Smooth muscle cell (in vitro differentiated cells): ENCODE results near the gene AFDN. TPM values are rescaled to one million over a fixed set of nuclear protein-coding genes. Genes with fewer than 3 reads are reported as not detected.

Experiments
- DNase-seq: peaks from one replicate; lab custom pipeline; 2025; ENCODE audit not compliant: unreplicated experiment; lab: John Stamatoyannopoulos, UW
- H2AFZ ChIP-seq: fragments of 200-600 bp; sonication (generic); 2 replicates; pipeline ENCODE4 v1.6.0; 2016; ENCODE audit warnings: antibody characterized with exemption, low read depth, mild to moderate bottlenecking
- H3F3A ChIP-seq: fragments of 200-600 bp; sonication (generic); 2 replicates; pipeline ENCODE4 v1.6.0; 2017; ENCODE audit warnings: antibody characterized with exemption, low read depth
- H3K27ac ChIP-seq: fragments of 200-600 bp; sonication (generic); 2 replicates; pipeline ENCODE4 v1.5.1; 2016; ENCODE audit warnings: low read depth, mild to moderate bottlenecking
- H3K27me3 ChIP-seq: fragments of 200-600 bp; sonication (generic); 2 replicates; pipeline ENCODE4 v1.6.1; 2016; ENCODE audit warnings: low read depth, mild to moderate bottlenecking
- H3K36me3 ChIP-seq: fragments of 200-600 bp; sonication (generic); 2 replicates; pipeline ENCODE4 v1.5.1; 2016; ENCODE audit warnings: low read depth
- H3K4me1 ChIP-seq: fragments of 200-600 bp; sonication (generic); 2 replicates; pipeline ENCODE4 v1.5.1; 2016; ENCODE audit warnings: low read depth
- H3K4me2 ChIP-seq: fragments of 200-600 bp; sonication (generic); 2 replicates; pipeline ENCODE4 v1.6.0; 2016; ENCODE audit warnings: mild to moderate bottlenecking
- H3K4me3 ChIP-seq: fragments of 200-600 bp; sonication (generic); 2 replicates; pipeline ENCODE4 v1.5.1; 2016; ENCODE audit warnings: mild to moderate bottlenecking
- H3K79me2 ChIP-seq: fragments of 200-600 bp; sonication (generic); 2 replicates; pipeline ENCODE4 v1.6.0; 2016; ENCODE audit warnings: low read depth, mild to moderate bottlenecking
- H3K9ac ChIP-seq: fragments of 200-600 bp; sonication (generic); 2 replicates; pipeline ENCODE4 v1.6.0; 2016; ENCODE audit warnings: low read depth
- H3K9me3 ChIP-seq: fragments of 200-600 bp; sonication (generic); replicated peaks from 2 replicates; pipeline ENCODE4 v1.5.1; 2016; ENCODE audit warnings: low read depth
- H4K20me1 ChIP-seq: fragments of 200-600 bp; sonication (generic); 2 replicates; pipeline ENCODE4 v1.6.0; 2016; ENCODE audit warnings: low read depth
- WGBS: methylation state at CpG from one replicate; pipeline ENCODE4 v1.1.7; 2016; ENCODE audit warnings: low lambda C conversion rate; 5-methylcytosine and 5-hydroxymethylcytosine counted together
- polyA plus RNA-seq: library from polyadenylated mRNA; unstranded; fragments of >200 nt; fragmentation: Nextera tagmentation; extraction: Ambion mirVana; gene quantifications from 2 replicates; pipeline ENCODE4 v1.2.1, GENCODE V29; 2016
- total RNA-seq: library from RNA; depleted of rRNA; stranded (reverse); fragments of >200 nt; gene quantifications from 2 replicates; pipeline ENCODE4 v1.2.3, GENCODE V29; 2014
- TF ChIP-seq, protein P1 (sequence below): fragments of 200-600 bp; sonication (generic); IDR thresholded peaks from 2 replicates; pipeline ENCODE4 v1.5.1; 2017; ENCODE audit warnings: borderline replicate concordance, mild to moderate bottlenecking, antibody characterized with exemption; ENCODE audit not compliant: insufficient read depth, poor library complexity, severe bottlenecking

The AFDN gene
- total and polyA plus RNA-seq, 2 experiments from 2014 or later: 52.3 to 98.8 TPM

DNA sequence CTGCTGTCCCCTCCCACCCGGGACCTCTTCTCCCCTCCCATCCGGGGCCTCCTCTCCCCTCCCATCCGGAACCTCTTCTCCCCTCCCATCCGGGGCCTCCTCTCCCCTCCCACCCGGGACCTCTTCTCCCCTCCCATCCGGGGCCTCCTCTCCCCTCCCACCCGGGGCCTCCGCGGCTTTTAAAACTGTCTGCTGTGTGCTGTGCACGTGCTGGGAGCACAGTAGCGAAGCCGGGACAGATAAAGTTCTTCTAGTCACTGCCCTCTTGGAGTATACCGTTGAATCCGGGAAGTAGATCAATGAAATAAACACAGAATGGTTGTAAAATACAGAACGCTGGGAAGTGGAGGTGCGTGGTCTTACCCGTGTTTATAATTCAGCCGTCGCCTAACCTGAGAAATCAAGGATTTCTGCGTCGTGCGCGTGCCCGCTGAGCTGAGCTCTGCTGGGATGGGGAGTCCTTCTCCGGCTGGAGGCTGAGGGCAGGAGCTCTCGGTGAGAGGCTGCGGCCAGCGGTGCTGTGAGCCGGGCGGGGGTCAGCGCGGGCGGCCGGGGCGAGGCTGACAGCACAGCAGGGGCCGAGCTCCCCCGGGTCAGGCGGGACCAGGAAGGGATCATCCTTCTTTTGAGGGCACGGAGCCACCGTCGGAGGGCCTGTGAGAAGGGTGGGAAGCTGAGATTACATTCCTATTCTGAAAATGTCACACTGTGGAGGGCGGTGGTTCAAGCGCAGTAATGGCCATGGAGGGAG lies 151.2 kb downstream of the AFDN start:
- no peaks in the 10 kb centered on the region for H3K27me3 ChIP-seq
- no peak overlapping the region for H3K4me2 ChIP-seq
- H2AFZ ChIP-seq: no peak overlapping the region
- WGBS: 97% methylated on average over 34 of the region's 43 CpGs
- no peak overlapping the region for H3K27ac ChIP-seq
- H3K4me3 ChIP-seq: no peak overlapping the region
- no peaks in the 10 kb centered on the region for H3K79me2 ChIP-seq
- peaks cover 7% of the 10 kb centered on the region for H3K4me1 ChIP-seq
- H3K9me3 ChIP-seq: no peaks in the 10 kb centered on the region
- no peak for DNase-seq
- H3F3A ChIP-seq: peaks cover 23% of the 10 kb centered on the region
- no peaks in the 10 kb centered on the region for H4K20me1 ChIP-seq
- no peaks in the 10 kb centered on the region for H3K36me3 ChIP-seq
- H3K9ac ChIP-seq: no peak overlapping the region
- TF ChIP-seq, protein P1, sequence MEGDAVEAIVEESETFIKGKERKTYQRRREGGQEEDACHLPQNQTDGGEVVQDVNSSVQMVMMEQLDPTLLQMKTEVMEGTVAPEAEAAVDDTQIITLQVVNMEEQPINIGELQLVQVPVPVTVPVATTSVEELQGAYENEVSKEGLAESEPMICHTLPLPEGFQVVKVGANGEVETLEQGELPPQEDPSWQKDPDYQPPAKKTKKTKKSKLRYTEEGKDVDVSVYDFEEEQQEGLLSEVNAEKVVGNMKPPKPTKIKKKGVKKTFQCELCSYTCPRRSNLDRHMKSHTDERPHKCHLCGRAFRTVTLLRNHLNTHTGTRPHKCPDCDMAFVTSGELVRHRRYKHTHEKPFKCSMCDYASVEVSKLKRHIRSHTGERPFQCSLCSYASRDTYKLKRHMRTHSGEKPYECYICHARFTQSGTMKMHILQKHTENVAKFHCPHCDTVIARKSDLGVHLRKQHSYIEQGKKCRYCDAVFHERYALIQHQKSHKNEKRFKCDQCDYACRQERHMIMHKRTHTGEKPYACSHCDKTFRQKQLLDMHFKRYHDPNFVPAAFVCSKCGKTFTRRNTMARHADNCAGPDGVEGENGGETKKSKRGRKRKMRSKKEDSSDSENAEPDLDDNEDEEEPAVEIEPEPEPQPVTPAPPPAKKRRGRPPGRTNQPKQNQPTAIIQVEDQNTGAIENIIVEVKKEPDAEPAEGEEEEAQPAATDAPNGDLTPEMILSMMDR: no peak

DNA sequence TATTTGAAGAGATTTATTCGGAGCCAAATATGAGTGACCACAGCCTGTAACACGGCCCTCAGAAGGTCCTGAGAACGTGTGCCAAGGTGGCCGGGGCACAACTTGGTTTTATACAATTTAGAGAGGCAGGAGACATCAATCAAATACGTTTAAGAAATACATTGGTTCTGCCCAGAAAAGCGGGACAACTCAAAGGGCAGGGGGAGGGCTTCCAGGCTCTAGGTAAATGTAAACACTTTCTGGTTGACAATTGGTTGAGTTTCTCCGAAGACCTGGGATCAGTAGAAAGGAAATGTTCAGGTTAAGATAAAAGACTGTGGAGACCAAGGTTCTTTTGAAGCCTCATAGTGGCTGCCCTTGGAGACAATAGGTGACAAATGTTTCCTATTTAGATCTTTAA lies 151.9 kb downstream of the AFDN start:
- H3K27ac ChIP-seq: no peak overlapping the region
- H3K4me3 ChIP-seq: no peak overlapping the region
- no peaks in the 10 kb centered on the region for H3K36me3 ChIP-seq
- TF ChIP-seq, protein P1: no peak
- H3K9ac ChIP-seq: no peak overlapping the region
- H4K20me1 ChIP-seq: no peaks in the 10 kb centered on the region
- 84% methylated on average over 7 of the region's 7 CpGs for WGBS
- H3K4me2 ChIP-seq: no peak overlapping the region
- H3K79me2 ChIP-seq: no peaks in the 10 kb centered on the region
- H3K9me3 ChIP-seq: no peaks in the 10 kb centered on the region
- H3F3A ChIP-seq: peaks cover 16% of the 10 kb centered on the region
- no peak overlapping the region for H2AFZ ChIP-seq
- peaks cover 1% of the 10 kb centered on the region for H3K4me1 ChIP-seq
- DNase-seq: no peak
- H3K27me3 ChIP-seq: no peaks in the 10 kb centered on the region

DNA sequence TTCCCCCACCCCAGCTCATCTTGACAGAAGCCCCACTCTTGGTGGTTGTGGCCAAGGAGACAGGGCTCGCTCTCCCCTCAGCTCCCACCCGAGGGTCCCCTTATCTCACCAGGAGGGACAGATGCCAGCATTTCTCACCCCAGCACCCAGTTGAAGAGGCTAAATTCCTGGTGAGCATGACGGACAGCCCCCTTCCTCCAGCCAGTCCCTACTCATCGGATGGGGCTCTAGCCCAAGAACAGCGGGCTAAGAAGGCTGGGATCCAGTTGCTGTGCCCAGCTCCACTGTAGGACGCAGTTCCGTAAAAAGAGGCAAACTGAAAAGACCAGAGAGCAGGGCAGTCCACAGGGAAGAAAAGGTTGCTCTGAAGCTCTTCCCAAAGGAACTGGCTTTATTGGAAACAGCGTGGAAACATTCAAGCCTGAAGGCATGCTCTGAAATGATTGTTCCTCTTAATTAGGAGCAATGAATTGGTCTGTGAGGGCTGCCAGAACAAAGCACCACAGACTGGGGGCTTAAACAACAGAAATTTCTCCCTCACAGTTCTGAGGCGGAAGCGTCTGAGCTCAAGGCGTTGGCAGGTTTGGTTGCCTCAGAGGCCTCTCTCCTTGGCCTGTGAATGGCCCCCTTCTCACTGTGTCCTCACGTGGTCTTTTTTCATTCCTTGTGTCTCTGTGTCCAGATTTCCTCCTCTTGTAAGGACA lies 152.9 kb downstream of the AFDN start:
- WGBS: 93% methylated on average over 12 of the region's 12 CpGs
- TF ChIP-seq, protein P1: no peak
- no peaks in the 10 kb centered on the region for H3K4me1 ChIP-seq

More for the DNA sequence above, 152.9 kb downstream of the AFDN start:
- no peak overlapping the region for H3K4me2 ChIP-seq
- H2AFZ ChIP-seq: no peak overlapping the region
- H3K36me3 ChIP-seq: no peaks in the 10 kb centered on the region
- H3K4me3 ChIP-seq: no peak overlapping the region
- H4K20me1 ChIP-seq: no peaks in the 10 kb centered on the region
- H3K79me2 ChIP-seq: no peaks in the 10 kb centered on the region
- no peak overlapping the region for H3K9ac ChIP-seq
- DNase-seq: no peak
- no peaks in the 10 kb centered on the region for H3K9me3 ChIP-seq
- no peaks in the 10 kb centered on the region for H3K27me3 ChIP-seq
- peaks cover 7% of the 10 kb centered on the region for H3F3A ChIP-seq
- no peak overlapping the region for H3K27ac ChIP-seq
